CMK (cell line): ENCODE data around the gene MTFP1.
"Not testable (repeated sequence)": the region's sequence is repeated elsewhere in the genome, so short reads cannot be mapped to it uniquely, and the experiment has no call there.

Source experiments
- DNase-seq: peaks from one replicate; pipeline ENCODE4 v3.0.0-alpha.2; 2010; ENCODE audit warnings: low read depth

The MTFP1 gene

GRCh38 chr22:30426388-30427353, 1.1 kb downstream of the MTFP1 start:
- DNase-seq, result no peak

GRCh38 chr22:30427871-30428270, 2.3 kb downstream of the MTFP1 start:
- no peak for DNase-seq

GRCh38 chr22:30429887-30430286, 4.3 kb downstream of the MTFP1 start:
- DNase-seq, result no peak

GRCh38 chr22:30430933-30431332, 5.4 kb downstream of the MTFP1 start:
- DNase-seq, result no peak

- no peak for DNase-seq
Measured at GRCh38 chr22:30432096-30432495, 6.5 kb downstream of the MTFP1 start.

GRCh38 chr22:30432520-30432919, 7.0 kb downstream of the MTFP1 start:
- no peak for DNase-seq

GRCh38 chr22:30433227-30433626, 7.7 kb downstream of the MTFP1 start:
- DNase-seq, result no peak

GRCh38 chr22:30433773-30434172, 8.2 kb downstream of the MTFP1 start:
- DNase-seq, result no peak

GRCh38 chr22:30434843-30435242, 9.3 kb downstream of the MTFP1 start:
- DNase-seq, result no peak

- peak; percentile 85 for DNase-seq
Measured at GRCh38 chr22:30435674-30436126, 10.1 kb downstream of the MTFP1 start.

GRCh38 chr22:30436196-30436595, 10.6 kb downstream of the MTFP1 start:
- no peak for DNase-seq

- no peak for DNase-seq
Measured at GRCh38 chr22:30438559-30438958, 13.0 kb downstream of the MTFP1 start.

GRCh38 chr22:30439226-30439625, 13.7 kb downstream of the MTFP1 start:
- no peak for DNase-seq

- DNase-seq, result no peak
Measured at GRCh38 chr22:30439836-30440235, 14.3 kb downstream of the MTFP1 start.

GRCh38 chr22:30441088-30441487, 15.5 kb downstream of the MTFP1 start:
- DNase-seq, result no peak

- DNase-seq, result no peak
Measured at GRCh38 chr22:30444632-30445437, 19.3 kb downstream of the MTFP1 start.

- DNase-seq, result no peak
Measured at GRCh38 chr22:30445438-30446145, 20.0 kb downstream of the MTFP1 start.

- DNase-seq, result no peak
Measured at GRCh38 chr22:30447656-30448055, 22.1 kb downstream of the MTFP1 start.

GRCh38 chr22:30451488-30451887, 25.9 kb downstream of the MTFP1 start:
- DNase-seq, result not testable (repeated sequence)

GRCh38 chr22:30452861-30453260, 27.3 kb downstream of the MTFP1 start:
- DNase-seq, result no peak

- no peak for DNase-seq
Measured at GRCh38 chr22:30453731-30454510, 28.4 kb downstream of the MTFP1 start.
